ENCODE measurements around the gene ATP1B4.

GRCh38 chrX:120357186-120357585, 4.7 kb upstream of the ATP1B4 start:
- TF ChIP-seq EZH2 (IDR thresholded peaks at IDR 0.05; ENCODE audit: borderline replicate concordance, low read depth, low read length, severe bottlenecking) (no peak), CTCF (IDR thresholded peaks at IDR 0.05; ENCODE audit: borderline replicate concordance, extremely low read depth, low read length, poor library complexity, severe bottlenecking) (no peak)

Measured in DND-41 (cell line).